ENCODE data around the gene TSPAN19. TPM values are rescaled to one million over a fixed set of nuclear protein-coding genes. Genes with fewer than 3 reads are reported as not detected.

The TSPAN19 gene
- total and polyA plus RNA-seq, 9 of the 15 experiments (the other 6 are each of a cell fraction or from before 2014, with no cell fraction given), result not detected

- TF ChIP-seq L3MBTL2 (IDR thresholded peaks at IDR 0.05), result no peak
- no peak for TF ChIP-seq NFE2 (IDR thresholded peaks at IDR 0.05; ENCODE audit: low read depth)
- no peak for TF ChIP-seq C11orf30 (IDR thresholded peaks at IDR 0.05; ENCODE audit: low read depth)
- TF ChIP-seq ZMIZ1 (IDR thresholded peaks at IDR 0.05; ENCODE audit: low read depth in 2 of 2, low read length in 2 of 2), result no peak
- no peak for TF ChIP-seq HMG20A (CRISPR knock-in tag; conservative IDR thresholded peaks at IDR 0.05)
- no peak for TF ChIP-seq VEZF1 (CRISPR knock-in tag; IDR thresholded peaks at IDR 0.05)
- no peak for TF ChIP-seq FOS (IDR thresholded peaks at IDR 0.05; ENCODE audit: extremely low read depth, insufficient read length)
- no peak for TF ChIP-seq EZH2 (IDR thresholded peaks at IDR 0.05; ENCODE audit: borderline replicate concordance, low read depth, low read length)
Observed at GRCh38 chr12:84978921-84979320, 57.2 kb downstream of the TSPAN19 start (continued).

Measured in K562 (cell line).